Activated CD8-positive, alpha-beta memory T cell treated with anti-CD3 and anti-CD28 coated beads, Interleukin-2, amount 50 U/mL, for 4 hours (primary cell): ENCODE data around the gene AGMO.

Source experiments
- DNase-seq: peaks from one replicate; pipeline ENCODE4 v3.0.0-alpha.2; 2020

Gene AGMO

DNA sequence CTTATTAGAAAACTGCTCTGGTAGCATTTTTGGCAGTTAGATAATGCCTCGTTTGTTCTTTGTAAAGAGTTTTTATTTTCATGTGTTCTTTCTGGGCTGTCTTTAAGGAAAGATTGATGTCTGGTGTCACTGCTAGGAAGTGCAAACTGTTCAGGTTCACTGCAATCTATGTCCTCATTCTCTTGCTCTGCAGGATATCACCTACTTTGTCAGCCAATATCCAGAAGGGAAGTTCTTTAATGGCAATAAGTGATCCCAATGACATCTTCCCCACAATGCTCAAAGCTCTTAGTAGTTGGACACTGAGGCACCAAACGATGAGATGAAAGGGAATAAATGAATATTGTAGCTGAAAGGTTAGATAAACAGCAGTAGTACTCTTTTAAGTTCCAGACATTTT lies 115.1 kb downstream of the AGMO start:
- DNase-seq, result no peak

- DNase-seq, result no peak
Measured at GRCh38 chr7:15446280-15446679, 115.5 kb downstream of the AGMO start.

- DNase-seq, result no peak
Measured at GRCh38 chr7:15441915-15442314, 119.9 kb downstream of the AGMO start.

GRCh38 chr7:15440482-15440881 lies 121.3 kb downstream of the AGMO start:
- no peak for DNase-seq

GRCh38 chr7:15439853-15440252 lies 122.0 kb downstream of the AGMO start:
- no peak for DNase-seq

DNA sequence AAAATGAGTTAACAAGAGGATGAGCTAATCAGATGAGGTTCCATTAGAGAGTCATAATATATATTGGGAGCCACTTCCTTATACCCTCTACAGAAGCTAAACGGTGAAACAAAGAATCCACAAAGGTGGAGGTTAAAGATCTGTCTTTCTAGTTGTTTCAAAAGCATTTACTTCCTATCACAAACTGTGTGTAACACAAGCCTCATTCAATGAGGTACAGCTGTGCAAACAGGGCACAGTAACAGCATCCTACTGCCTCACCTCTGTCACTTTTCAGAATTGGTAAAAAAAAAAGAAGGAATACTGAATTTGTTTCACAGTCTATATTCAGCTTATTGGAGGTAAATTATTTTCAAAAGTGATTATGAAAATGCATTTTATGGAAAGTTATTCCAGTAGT lies 128.7 kb downstream of the AGMO start:
- no peak for DNase-seq

- no peak for DNase-seq
Measured at GRCh38 chr7:15430911-15431310, 130.9 kb downstream of the AGMO start.

GRCh38 chr7:15430191-15430590 lies 131.6 kb downstream of the AGMO start:
- DNase-seq, result no peak

DNA sequence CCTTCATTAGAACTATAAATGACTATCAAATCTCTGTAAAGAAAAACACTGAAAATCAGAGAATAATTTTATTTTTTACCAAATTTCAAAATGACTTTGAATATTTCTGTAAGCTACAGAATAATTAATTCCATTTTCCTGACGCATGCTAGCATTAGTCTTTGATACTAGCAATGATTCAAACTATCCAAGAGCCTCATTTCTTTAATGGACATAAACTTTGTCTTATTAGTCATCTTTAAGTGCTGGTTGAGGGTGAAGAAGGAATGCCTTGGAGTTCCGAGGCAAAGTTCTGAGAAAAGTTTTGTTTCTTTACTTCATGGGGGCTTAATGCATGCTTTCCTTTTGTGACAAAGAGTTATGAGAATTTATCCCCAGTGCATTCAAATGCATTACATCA lies 137.3 kb downstream of the AGMO start:
- DNase-seq, result no peak

DNA sequence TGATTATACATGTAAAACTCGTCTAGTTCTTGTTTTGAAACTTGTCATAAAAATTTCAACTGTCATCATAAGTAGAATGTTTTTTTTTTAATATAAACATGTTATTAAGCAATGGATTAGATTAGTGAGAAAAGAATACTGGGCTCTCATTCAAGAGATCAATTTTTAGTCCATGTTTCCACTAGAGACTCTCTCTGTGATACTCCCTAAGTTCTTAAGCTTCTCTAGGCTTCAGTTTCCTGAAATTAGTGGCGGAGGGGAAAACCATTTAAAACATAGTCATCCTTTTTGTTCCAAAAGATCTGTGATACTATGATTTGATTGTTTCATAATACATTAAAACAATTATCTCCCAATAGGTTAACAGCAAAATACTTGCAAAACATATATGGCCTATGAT lies 142.2 kb downstream of the AGMO start:
- no peak for DNase-seq

GRCh38 chr7:15418264-15418663 lies 143.6 kb downstream of the AGMO start:
- no peak for DNase-seq

DNA sequence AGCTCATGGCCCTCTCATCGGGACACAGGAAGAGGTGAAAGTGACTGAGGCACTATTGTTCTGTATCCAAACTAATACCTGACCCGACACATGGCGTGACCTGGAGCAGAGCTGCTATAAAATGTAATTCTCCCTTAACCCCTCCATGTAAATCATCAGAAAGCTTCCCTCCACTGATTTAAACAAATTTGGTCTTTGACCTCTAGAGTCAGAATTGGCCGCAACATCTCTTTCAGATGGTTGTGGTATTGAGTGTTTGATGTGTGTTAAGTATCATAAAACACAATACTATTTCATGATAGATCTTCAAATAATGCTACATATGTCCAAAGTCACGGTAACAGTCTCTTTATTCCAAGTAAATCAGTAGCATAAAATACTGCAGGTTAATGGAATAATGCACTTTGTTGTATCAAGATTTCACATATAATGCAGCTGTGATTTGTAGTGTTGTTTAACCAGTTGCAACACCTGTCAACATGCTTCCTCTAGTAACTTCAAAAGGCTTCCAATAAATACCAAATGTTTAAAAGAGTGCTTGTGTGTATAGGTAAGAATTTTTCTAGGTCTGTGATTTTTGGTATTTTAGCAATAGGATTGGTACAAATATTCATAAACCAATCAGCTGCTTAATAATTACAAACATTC lies 144.3 kb downstream of the AGMO start:
- no peak for DNase-seq

GRCh38 chr7:15411019-15411418 lies 150.8 kb downstream of the AGMO start:
- no peak for DNase-seq

DNA sequence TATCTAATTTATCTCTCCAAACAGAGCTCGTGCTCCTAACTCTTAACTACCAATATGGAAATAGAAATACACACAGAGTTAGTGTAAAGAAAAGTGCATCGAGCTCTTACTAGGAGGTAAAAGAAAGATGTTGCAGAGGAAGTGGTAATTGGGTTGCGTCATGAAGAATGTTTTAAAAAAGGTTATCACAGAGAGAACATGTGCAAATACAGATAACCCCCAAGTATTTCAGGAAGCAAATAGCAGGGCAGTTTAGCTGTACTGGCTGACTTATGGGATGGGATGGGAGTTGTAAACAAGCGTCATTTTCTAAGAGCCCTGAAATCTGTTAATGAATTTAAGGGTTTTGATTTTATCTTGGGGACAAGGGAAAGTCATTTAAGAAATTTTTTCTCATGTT lies 153.9 kb downstream of the AGMO start:
- no peak for DNase-seq

DNA sequence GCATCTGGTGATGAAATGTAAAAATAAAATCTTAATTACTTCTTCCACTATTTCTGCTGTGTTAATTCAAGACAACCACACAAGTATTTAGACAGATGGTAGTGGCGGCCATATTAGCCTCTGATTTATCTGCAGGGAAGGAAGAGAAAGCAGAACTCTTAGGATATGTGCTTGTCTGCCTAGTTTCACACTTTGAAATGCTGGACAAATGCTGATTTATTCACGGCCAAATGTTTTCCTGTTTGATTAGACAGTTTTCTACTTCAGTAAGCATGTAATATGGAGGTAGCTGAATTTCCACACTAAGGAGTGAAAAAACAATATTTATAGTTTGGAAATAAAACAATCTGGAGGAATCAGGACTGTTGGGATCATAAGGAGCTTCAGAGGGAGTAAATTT lies 158.1 kb downstream of the AGMO start:
- DNase-seq, result no peak

GRCh38 chr7:15403315-15403714 lies 158.5 kb downstream of the AGMO start:
- DNase-seq, result no peak

GRCh38 chr7:15402436-15403136 lies 159.2 kb downstream of the AGMO start:
- DNase-seq, result no peak

- no peak for DNase-seq
Measured at GRCh38 chr7:15400440-15400839, 161.4 kb downstream of the AGMO start.

DNA sequence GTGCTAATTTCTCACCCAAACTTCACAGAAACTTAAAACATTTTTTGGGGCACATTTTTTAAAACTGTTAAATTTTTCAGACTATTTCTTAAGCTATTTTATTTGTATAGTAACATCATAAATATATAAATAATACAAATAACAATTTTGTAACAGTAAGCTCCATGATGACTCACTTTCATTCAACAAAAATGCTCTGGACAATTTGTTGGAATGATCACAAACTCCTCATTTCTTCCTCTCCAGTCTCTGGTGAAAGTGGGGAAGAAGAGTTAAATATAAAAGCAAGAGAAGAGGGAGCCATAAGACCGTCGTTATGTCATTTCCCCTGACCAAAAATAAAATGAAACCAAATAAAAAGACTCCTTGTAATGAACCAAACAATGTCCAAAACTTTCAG lies 162.4 kb downstream of the AGMO start:
- DNase-seq, result no peak

GRCh38 chr7:15397922-15398760 lies 163.7 kb downstream of the AGMO start:
- no peak for DNase-seq

GRCh38 chr7:15397159-15397550 lies 164.7 kb downstream of the AGMO start:
- no peak for DNase-seq

DNA sequence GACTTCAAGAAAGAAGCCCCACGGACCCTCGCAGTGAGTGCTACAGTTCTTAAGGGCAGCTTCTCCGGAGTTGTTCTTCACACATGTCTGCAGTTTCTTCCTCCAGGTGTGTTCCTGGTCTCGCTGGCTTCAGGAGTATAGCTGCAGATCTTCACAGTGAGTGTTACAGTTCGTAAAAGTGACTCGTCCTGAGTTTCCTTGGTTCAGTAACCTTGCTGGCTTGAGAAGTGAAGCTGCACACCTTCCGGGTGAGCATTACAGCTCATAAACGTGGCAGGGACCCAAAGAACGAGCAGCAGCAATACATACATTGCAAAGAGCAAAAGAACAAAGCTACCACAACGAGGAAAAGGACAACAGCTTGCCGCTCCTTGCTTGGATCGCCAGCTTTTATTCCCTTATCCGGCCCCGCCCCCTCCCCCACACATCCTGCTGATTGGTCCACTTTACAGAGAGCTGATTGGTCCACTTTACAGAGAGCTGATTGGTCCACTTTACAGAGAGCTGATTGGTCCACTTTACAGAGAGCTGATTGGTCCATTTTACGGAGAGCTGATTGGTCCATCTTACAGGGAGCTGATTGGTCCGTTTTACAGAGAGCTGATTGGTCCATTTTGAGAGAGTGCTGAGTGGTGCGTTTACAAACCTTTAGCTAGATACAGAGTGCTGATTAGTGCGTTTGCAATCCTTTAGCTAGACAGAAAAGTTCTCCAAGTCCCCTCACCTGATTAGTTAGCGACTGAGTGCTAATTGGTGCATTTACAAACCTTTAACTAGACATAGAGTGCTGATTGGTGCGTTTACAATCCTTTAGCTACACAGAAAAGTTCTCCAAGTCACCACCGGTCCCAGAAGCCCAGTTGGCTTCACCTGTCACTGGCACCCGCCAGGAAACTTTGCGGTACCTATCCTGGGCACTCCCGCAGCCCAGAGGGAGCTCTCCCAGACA lies 165.3 kb downstream of the AGMO start:
- DNase-seq, result no peak

GRCh38 chr7:15389073-15389472 lies 172.7 kb downstream of the AGMO start:
- no peak for DNase-seq
